KG1 (cell line): ENCODE data around the gene RAB20.
"Not testable (repeated sequence)": the region's sequence is repeated elsewhere in the genome, so short reads cannot be mapped to it uniquely, and the experiment has no call there.

Experiments
- DNase-seq: peaks from one replicate; lab custom pipeline; 2025; lab: John Stamatoyannopoulos, UW

Gene RAB20

GRCh38 chr13:110554946-110555345 is 6.6 kb downstream of the RAB20 start:
- DNase-seq = no peak

- no peak for DNase-seq
Measured at GRCh38 chr13:110554227-110554836, 7.2 kb downstream of the RAB20 start.

DNA sequence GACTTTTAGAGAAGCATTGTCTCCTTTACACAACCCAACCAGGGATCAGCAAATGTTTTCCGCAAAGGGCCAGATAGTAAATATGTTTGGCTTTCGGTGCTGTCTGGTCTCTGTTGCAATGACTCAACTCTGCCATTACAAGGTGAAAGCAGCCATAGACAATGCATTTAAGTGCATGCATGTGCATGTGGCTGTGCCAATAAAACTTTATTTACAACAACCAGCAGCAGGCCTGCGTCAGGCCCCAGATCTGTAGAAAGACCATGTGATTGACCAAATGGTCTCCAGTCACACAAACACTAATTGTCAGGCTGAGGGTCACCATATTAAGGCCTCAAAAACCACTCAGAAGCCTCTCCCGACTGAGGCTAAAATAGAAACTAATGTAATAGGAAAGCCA is 8.1 kb downstream of the RAB20 start:
- no peak for DNase-seq

DNA sequence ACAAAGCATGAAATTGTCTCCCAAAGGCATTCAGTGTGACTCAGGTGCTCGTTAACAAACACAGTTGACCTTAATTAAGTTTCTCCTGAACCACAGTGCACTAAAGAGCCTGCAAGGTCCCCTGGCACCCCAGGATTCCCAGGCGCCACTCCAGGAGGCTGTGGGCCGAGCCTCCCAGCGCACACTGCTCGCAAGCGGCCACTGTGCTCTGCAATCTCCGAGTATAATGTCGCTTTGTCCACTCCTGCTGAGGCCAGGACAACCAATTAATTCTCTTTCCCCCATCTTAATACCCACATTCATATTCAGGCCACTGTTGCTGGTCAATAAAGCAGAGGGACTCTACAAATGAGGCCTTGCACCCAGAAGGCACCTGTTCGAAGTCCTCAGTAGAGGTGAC is 8.8 kb downstream of the RAB20 start:
- DNase-seq = no peak

- DNase-seq = no peak
Measured at GRCh38 chr13:110551284-110551683, 10.2 kb downstream of the RAB20 start.

- no peak for DNase-seq
Measured at GRCh38 chr13:110549795-110550160, 11.7 kb downstream of the RAB20 start.

- no peak for DNase-seq
Measured at GRCh38 chr13:110548891-110549794, 12.4 kb downstream of the RAB20 start.

- DNase-seq = no peak
Measured at GRCh38 chr13:110546926-110547325, 14.6 kb downstream of the RAB20 start.

- no peak for DNase-seq
Measured at GRCh38 chr13:110546378-110546777, 15.1 kb downstream of the RAB20 start.

DNA sequence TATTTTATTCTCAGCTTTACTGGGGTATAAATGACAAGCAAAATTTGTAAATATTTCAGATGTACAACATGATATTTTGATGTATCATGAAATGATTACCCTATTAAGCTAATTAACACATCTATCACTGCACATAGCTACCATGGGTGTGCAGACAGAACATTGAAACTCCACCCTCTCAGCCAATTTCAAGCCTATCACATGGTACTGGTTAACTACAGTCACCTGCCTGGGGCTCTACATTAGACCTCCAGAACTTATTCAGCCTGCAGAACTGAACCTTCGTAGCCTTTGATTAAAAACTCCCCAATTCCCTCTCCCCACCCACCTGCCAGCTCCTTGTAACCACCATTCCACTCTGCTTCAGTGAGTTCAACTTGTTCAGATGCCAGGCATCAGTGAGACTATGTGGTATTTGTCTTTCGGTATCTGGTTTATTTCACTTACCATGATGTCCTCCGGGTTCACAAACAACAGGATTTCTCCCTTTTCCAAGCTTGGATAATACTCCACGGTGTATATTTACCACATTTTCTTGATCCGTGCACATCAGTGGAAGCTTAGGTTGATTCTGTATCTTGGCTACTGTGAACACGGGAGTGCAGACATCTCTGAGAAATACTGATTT is 19.2 kb downstream of the RAB20 start:
- no peak for DNase-seq

GRCh38 chr13:110541526-110541920 is 20.0 kb downstream of the RAB20 start:
- DNase-seq = no peak

GRCh38 chr13:110540871-110541525 is 20.5 kb downstream of the RAB20 start:
- no peak for DNase-seq

DNA sequence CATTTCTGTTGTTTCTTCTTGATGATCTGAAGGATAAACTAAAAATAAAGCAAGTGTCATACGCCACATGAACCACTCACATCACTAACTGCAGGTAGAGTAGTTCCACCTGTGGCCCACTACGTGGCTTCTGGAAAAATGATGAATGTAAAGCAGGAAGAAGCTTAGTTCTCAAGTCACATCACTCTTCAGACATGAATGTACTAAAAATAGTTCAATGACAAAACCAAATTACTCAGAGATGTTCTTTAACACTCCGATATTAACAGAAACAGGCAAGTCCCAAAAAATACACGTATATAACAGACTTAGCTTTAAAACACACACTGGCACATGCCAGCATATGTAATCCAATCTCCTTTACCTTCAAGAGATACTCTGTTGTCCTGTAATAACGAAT is 21.6 kb downstream of the RAB20 start:
- no peak for DNase-seq

GRCh38 chr13:110538632-110539031 is 22.9 kb downstream of the RAB20 start:
- peak; percentile 27 for DNase-seq

DNA sequence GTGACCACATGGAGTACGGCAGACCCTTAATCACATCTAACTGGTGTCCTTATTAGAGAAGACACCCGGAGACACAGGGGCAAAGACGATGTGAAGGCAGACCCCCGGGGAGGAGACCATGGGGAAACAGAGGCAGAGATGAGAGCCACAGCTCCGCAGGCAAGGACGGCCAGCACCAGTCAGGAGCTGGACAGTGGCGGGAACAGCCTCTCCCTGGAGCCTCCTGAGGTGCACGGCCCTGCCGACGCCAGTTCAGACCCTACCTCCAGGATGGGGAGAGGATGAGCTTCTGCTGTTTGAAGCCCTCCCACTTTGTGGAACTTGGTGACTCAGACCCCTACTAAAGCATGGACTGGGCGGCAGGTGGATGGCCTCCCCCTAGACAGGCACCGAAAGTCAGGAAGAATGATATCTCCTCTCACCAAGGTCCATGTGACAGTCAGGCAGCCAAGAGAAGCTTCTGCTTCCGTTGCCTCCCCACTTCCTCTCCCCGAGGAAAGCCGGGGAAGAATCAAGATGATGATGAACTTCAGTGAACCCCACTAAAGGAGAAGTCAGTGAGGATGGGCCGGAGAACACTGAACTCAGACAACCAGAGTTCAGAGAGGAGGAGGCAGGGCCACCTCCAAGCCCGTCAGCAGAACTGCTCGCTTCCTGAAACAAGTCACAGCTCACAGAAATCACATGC is 25.4 kb downstream of the RAB20 start:
- peak; percentile 29 for DNase-seq

GRCh38 chr13:110535526-110535925 is 26.0 kb downstream of the RAB20 start:
- DNase-seq = no peak

- no peak for DNase-seq
Measured at GRCh38 chr13:110533771-110534670, 27.5 kb downstream of the RAB20 start.

DNA sequence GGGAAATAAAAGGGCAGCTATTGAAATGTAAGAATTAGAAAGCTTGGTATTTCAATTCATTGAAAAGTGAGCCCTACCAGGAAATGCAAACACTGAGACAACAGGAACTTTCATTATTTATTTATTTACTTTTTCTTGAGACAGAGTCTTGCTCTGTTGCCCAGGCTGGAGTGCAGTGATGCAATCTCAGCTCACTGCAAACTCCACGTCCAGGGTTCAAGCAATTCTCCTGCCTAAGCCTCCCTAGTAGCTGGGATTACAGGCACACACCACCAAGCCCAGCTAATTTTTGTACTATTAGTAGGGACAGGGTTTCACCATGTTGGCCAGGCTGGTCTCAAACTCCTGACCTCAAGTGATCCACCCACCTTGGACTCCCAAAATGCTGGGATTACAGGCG is 29.3 kb downstream of the RAB20 start:
- DNase-seq = not testable (repeated sequence)

GRCh38 chr13:110531671-110532083 is 29.8 kb downstream of the RAB20 start:
- DNase-seq = no peak

GRCh38 chr13:110531100-110531499 is 30.4 kb downstream of the RAB20 start:
- no peak for DNase-seq
